Activated CD4-positive, alpha-beta T cell treated with anti-CD3 and anti-CD28 coated beads, Interleukin-2, amount 50 U/mL, for 1 hour (primary cell): ENCODE data around the gene SMAD3.
A peak's percentile ranks its signal among the peaks of the same experiment; 100 is the strongest.
"Not testable (repeated sequence)": the region's sequence is repeated elsewhere in the genome, so short reads cannot be mapped to it uniquely, and the experiment has no call there.

ENCODE experiments used
- DNase-seq: peaks from one replicate; pipeline ENCODE4 v3.0.0-alpha.2; 2020

The SMAD3 gene

DNA sequence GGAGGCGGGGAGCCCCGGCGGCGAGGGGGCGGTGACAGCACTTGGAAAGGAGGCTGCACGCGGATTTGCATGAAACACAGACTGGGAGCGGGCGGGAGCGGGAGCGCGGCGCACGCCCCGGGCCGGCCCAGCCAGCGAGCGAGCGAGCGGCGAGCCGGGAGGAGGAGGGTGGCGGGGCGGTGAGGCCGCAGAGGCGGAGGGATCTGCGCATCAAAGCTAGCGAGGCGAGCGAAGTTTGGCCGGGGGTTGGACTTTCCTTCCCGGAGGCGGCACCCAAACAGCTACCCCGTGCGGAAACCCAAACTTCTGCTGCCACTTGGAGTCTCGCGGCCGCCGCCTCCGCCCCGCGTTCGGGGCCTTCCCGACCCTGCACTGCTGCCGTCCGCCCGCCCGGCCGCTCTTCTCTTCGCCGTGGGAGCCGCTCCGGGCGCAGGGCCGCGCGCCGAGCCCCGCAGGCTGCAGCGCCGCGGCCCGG, at the start of gene SMAD3:
Gene SMAD3, plus strand, starts transcription at position 72 of the 475 bp plus-strand sequence. CDS start 553 bp downstream, outside the sequence.
- peak; percentile 70 for DNase-seq

DNA sequence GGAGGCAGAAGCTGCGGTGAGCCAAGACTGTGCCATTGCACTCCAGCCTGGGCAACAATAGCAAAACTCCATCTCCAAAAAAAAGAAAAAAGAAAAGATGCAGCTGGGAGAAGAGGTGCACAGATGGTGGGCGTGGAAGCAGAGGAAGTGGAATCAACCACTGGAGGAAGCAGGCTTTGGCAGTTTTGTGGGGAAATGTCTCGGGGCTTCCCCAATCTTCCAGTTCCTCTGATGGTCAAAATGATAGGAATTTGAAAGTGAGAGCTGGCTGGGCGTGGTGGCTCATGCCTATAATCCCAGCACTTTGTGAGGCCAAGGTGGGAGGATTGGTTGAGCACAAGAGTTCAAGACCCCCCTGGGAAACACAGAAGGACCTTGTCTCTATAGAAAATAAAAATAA, 48.1 kb upstream of the SMAD3 start:
- no peak for DNase-seq

GRCh38 chr15:67018026-67018425, 47.4 kb upstream of the SMAD3 start:
- DNase-seq, result no peak

DNA sequence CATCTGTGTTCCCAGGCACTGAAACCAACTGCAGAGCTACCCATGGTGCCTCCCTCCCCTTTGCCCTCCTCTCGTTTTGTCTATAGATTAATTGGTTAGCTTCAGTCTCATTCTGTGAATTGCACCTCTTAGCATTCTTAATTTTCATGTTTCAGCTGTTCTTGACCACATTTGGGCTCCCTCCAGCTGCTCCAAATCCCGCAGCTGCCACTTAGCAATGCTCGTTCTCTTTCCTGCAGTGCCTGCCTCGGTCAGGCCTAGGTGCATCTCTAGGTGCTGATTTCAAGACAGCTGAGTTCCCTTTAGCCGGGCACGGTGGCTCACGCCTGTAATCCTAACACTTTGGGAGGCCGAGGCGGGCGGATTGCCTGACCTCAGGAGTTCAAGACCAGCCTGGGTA, 47.0 kb upstream of the SMAD3 start:
- DNase-seq, result no peak

GRCh38 chr15:67019069-67019468, 46.3 kb upstream of the SMAD3 start:
- no peak for DNase-seq

DNA sequence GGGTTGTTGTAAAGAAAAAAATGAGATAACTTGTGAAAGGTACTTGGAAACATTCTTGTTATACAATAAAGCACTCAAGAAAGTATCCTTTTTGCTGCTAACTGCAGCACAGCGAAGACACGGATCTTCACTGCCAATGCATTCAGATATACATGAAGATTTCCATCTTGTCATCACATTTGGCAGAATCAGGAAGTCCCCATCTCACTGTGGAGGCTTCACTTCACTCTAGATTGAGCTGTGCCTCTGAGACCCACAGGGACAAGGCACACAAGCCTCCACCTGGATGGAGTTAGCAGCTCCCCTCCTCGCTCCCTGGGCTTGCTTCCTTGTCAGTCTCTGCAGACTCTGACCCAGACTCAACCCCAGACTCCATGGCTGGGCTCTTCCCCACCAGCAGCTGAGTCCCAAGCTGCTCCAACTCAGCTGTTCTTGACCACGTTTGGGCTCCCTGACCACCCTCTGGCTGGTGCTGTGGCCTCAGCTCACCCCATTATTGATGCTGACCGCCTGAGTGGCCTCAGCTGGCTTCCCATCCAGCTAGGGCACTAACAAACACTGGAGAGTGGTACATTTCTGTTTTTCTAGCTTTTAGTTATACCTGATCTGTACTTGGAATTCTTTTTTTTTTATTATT, 45.4 kb upstream of the SMAD3 start:
- DNase-seq, result no peak

- not testable (repeated sequence) for DNase-seq
These were observed 44.7 kb upstream of the SMAD3 start for GRCh38 chr15:67020668-67021067.

DNA sequence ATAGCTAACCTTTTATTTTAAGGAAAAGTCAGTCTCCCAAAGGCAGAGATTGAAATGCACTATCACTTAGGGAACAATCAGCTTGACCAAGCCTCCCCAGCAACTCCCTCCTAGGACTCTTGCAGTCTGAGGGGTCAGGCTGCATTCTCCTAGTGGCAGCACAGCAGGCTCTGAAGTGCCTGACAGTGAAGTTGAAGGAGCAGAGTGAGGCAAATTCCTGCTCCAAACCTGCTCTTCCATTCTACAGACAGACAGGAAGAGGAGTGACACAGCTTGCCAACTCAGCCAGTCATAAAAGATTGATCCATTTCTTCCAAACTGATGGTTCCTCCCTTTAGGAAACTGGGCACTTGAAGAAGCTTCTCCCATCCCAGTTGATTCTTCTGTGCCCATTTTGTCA, 43.9 kb upstream of the SMAD3 start:
- DNase-seq, result no peak

GRCh38 chr15:67022587-67023105, 42.8 kb upstream of the SMAD3 start:
- DNase-seq, result no peak

GRCh38 chr15:67023517-67024313, 41.7 kb upstream of the SMAD3 start:
- no peak for DNase-seq

DNA sequence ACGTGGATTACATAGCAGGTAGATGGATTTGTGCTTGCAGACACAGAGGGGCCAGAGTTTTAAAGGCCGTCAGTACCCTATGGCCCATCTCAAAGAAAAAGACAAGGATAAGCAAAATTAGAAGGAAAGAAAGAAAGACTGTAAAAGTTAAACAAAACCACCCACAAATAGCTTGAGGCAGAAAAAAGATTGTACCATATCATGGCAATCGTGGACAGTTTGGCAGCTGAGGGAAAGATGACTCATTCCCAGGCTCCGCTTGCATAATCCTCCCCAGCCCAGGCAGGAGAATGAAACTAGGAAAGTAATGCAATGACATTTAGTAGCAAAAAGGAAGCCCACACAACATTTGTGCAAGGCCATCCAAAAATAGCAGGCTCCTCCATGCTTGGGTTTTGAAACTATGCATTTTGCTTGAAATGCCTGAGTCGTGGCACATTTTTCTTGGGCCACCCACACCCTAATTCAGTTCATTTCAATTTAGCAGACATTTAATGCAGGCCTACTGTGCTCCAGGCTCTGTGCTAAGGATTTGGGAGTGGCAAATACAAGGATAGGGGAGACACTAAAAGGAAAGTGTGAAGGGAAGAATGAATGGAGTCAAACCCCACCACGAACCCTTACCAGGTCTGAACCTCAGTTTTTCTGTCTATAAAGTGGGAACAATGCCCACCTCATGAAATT, 40.9 kb upstream of the SMAD3 start:
- no peak for DNase-seq

DNA sequence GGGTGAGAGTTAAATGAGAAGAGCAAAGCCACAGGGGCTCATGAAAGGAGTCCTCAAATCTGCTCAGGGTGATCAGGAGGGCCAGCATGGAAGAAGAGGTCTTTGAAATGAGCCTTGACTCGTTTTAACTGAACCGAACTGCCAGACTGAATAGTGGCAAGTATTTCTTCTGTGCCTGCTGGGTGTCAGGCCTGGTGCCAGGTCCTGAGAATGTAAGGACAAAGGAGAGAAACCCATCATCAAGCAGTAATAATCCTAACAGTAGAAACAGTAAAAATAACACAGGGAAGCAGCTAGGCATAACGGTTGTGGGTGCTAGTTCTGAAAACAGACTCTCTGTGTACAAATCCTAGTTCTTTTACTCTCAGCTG, 40.4 kb upstream of the SMAD3 start:
- DNase-seq, result no peak

DNA sequence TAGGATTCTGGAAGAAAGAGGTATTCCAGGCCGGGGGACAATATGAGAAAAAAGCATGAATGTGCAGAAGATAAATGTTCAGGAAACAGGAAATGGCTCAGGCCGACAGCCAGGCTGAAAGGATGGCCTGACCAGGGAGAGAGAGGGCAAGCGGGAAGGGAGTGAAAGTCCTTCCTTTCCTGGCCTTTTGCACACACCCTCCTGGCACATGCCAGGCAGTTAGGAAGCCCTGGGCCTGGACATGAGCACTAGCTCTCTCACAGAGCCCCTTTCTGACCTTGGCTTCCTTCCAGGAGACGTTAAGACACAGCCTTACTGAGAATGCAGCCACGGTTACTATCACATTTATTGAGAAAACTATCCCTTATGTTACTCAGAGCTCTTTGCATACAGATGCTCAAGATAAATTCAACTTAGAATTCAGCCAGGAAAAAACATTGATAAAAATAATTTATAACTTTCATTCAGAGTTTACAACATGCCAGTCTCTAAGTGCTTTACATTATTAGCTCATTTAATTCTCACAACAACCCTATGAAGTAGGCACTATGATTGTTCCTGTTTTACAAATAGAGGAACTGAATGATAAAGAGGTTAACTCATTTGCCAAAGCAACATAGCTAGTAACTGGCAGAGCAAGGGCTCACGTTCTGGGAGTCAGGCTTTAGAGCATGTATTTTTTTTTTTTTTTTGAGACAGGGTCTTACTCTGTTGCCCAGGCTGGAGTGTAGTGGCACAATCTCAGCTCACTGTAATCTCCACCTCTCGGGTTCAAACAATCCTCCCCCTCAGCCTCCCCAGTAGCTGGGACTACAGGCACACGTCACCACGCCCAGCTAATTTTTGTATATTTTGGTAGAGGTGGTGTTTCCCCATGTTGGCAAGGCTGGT, 39.4 kb upstream of the SMAD3 start:
- no peak for DNase-seq

GRCh38 chr15:67026610-67026967, 38.8 kb upstream of the SMAD3 start:
- no peak for DNase-seq

- DNase-seq, result not testable (repeated sequence)
These were observed 37.0 kb upstream of the SMAD3 start for GRCh38 chr15:67028440-67028839.

- DNase-seq, result no peak
These were observed 35.2 kb upstream of the SMAD3 start for GRCh38 chr15:67030036-67030762.

- no peak for DNase-seq
These were observed 34.1 kb upstream of the SMAD3 start for GRCh38 chr15:67031331-67031730.

DNA sequence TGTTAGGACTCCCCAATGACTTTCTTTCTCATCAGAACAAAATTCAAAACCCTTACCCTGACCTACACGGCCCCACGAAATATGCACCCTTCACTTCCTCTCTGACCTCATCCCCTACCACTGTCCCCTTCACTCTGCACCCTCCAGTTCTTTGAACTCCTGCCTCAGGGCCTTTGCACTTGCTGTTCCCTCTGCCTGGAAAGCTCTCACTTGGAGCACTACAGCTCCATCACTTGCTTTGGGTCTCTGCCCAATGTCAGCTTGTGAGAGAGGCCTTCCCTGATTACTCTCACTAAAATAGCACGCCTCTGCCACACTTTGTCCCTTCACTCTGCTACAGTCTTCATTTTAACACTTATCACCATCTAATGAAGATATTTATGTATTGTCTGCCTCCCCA, 32.8 kb upstream of the SMAD3 start:
- DNase-seq, result no peak

DNA sequence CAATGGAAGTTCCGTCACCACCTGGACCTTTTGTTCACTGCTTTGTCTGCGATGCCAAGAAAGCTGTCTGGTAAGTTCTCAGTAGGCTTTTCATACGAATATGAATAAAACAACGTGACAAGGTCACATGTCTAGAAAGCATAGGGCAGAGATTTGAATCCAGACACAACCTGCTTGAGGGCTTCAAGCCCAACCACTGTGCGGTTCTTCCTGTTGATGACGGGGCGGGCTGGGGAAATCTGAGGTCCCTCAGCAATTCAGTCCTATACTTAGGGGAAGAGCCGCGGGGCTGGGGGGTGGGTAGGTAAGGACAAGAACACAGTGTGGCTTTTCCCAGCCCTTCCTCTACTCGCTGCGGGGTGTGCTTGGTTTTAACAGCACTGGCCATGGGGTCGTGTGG, 32.4 kb upstream of the SMAD3 start:
- DNase-seq, result peak; percentile 30

GRCh38 chr15:67033571-67034044, 31.8 kb upstream of the SMAD3 start:
- DNase-seq, result peak; percentile 21

- no peak for DNase-seq
These were observed 29.5 kb upstream of the SMAD3 start for GRCh38 chr15:67035886-67036285.
